H1 (cell line): Measurements from ENCODE around the gene TBX3. TPM values are rescaled to one million over a fixed set of nuclear protein-coding genes. Genes with fewer than 3 reads are reported as not detected.

Source experiments
- CHD7 ChIP-seq: fragments of 300-600 bp; sonication (generic); IDR thresholded peaks from 2 replicates; pipeline ENCODE4 v1.7.1; 2012; ENCODE audit warnings: low read length, moderate library complexity, mild to moderate bottlenecking, inconsistent platforms; ENCODE audit not compliant: insufficient replicate concordance
- MAFK ChIP-seq: IDR thresholded peaks from 2 replicates; pipeline ENCODE4 v1.6.1; 2012; ENCODE audit warnings: low read depth, mild to moderate bottlenecking, improper control_type of control experiment, low read length
- NRF1 ChIP-seq: IDR thresholded peaks from 2 replicates; pipeline ENCODE4 v1.6.1; 2011; ENCODE audit warnings: mild to moderate bottlenecking, low read depth, low read length, improper control_type of control experiment
- POU5F1 ChIP-seq: IDR thresholded peaks from 2 replicates; pipeline ENCODE4 v1.6.1; 2011; ENCODE audit warnings: low read depth, mild to moderate bottlenecking, low read length, moderate library complexity
- RBBP5 ChIP-seq: IDR thresholded peaks from 2 replicates; pipeline ENCODE4 v1.7.1; 2012; ENCODE audit warnings: low read depth, mild to moderate bottlenecking, inconsistent platforms, low read length, moderate library complexity, borderline replicate concordance
- RFX5 ChIP-seq: IDR thresholded peaks from 2 replicates; pipeline ENCODE4 v1.6.1; 2011; ENCODE audit warnings: low read depth, low read length, improper control_type of control experiment, borderline replicate concordance
- RXRA ChIP-seq: IDR thresholded peaks from 2 replicates; pipeline ENCODE4 v1.6.1; 2011; ENCODE audit warnings: low read depth, mild to moderate bottlenecking, low read length, moderate library complexity; ENCODE audit not compliant: insufficient read depth
- TAF7 ChIP-seq: optimal IDR thresholded peaks from 2 replicates; pipeline ENCODE3; 2011; ENCODE audit warnings: low read depth, mild to moderate bottlenecking, inconsistent platforms, low read length, moderate library complexity, borderline replicate concordance
- TBP ChIP-seq: IDR thresholded peaks from 2 replicates; pipeline ENCODE4 v1.6.1; 2011; ENCODE audit warnings: low read depth, low read length, improper control_type of control experiment
- polyA plus RNA-seq, 7 experiments: library from polyadenylated mRNA; depleted of rRNA in 3 of 7; stranded (reverse) in 5 of 7; unstranded in 2 of 7; fragments of >200 nt in 5 of 7; fragments of 200-250 nt in 2 of 7; gene quantifications; 1 replicate in 5 of 7; 2 replicates in 1 of 7; 4 replicates in 1 of 7; pipeline versions ENCODE4 v1.2.1 to v1.2.3, GENCODE V29; 2011 to 2013; ENCODE audit warnings: missing spikeins in 2 of 7, mixed read lengths in 2 of 7
- total RNA-seq: library from RNA; stranded (reverse); fragmentation: NEBNext Ultra II Directional; extraction: Animal tissue kit (Norgen Biotek cat#: 25700); gene quantifications from 2 replicates; pipeline ENCODE4 v1.2.1, GENCODE V29; 2021
- TF ChIP-seq, protein P1 (sequence below): IDR thresholded peaks from 2 replicates; pipeline ENCODE4 v1.6.1; 2012; ENCODE audit warnings: inconsistent platforms

Gene TBX3
- total and polyA plus RNA-seq, 2 of the 8 experiments (the other 6 are each of a cell fraction or from before 2014, with no cell fraction given) = 0.09 to 1.0 TPM

GRCh38 chr12:114692186-114693058, 8.4 kb upstream of the TBX3 start (continued):
- TF ChIP-seq CHD7 = no peak
- TF ChIP-seq NRF1 = no peak
- no peak for TF ChIP-seq RBBP5
- no peak for TF ChIP-seq RXRA
- TF ChIP-seq TBP = no peak
- TF ChIP-seq, protein P1, sequence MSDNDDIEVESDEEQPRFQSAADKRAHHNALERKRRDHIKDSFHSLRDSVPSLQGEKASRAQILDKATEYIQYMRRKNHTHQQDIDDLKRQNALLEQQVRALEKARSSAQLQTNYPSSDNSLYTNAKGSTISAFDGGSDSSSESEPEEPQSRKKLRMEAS = no peak
- no peak for TF ChIP-seq MAFK
- no peak for TF ChIP-seq RFX5
- no peak for TF ChIP-seq POU5F1
- TF ChIP-seq TAF7 = no peak
